ENCODE measurements around the gene CDH23. TPM values are rescaled to one million over a fixed set of nuclear protein-coding genes. Genes with fewer than 3 reads are reported as not detected.

The CDH23 gene
- total and polyA plus RNA-seq, 2 experiments from 2014 or later = 0.30 to 1.5 TPM

DNA sequence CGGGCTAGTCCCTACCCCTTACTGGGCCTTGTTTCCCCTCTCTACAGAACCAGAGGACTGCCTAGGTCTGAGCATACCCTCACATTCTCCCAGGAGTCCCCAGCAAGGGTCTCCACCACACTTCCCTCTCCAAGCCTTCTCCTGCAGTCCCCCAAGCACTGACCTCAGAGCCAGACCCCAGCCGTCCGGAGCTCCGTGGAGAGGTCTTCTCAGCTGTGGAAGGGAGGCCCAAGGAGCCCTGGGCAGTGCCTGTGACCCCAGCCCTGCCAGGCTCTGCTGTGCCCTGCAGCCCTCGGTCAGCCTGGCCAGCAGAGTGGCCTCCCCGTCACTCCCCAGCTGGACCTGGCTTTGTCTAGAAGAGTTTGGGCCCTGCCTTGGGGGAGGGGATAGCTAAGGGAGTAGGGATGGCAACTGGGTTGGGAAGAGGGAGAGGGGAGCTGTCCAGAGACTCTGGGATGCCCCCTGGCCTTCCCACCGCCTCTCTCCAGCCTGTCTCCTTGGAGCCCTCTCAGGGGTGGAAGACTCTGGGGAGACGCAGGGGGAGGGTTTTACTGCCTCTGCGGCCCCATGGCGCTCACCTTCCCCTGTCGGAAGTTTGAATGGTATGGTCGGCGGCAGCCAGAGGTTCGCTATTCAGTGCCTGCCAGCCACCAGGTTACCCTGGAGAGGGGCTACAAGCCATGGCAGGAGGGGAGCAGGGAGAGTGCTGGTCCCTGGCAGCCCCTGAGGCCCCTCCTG is 322.9 kb downstream of the CDH23 start, which contains the start of gene C10orf105:
C10orf105 (minus strand) TSS at position 315 of the 738 bp plus-strand sequence. CDS start 3,441 bp downstream, outside the sequence.
- H3K79me2 ChIP-seq = no peaks in the 10 kb centered on the region
- H3K4me2 ChIP-seq = no peak within 1 kb of the TSS
- no peaks in the 10 kb centered on the region for H3K9me3 ChIP-seq (ENCODE audit: low read depth)
- TF ChIP-seq EZH2phosphoT487 (IDR thresholded peaks at IDR 0.05; ENCODE audit: low read depth, severe bottlenecking, unreplicated experiment) = no peak
- DNase-seq (ENCODE audit: low spot score) = no peak
- 64% methylated on average over 14 of the region's 14 CpGs for WGBS (ENCODE audit: low lambda C conversion rate, missing lambda C conversion rate)
- H3K9me2 ChIP-seq (replicated peaks; ENCODE audit: insufficient read depth) = no peaks in the 10 kb centered on the region
- H2AFZ ChIP-seq = no peak within 1 kb of the TSS
- H3K27ac ChIP-seq = no peak within 1 kb of the TSS
- H3K4me1 ChIP-seq (ENCODE audit: insufficient read depth) = no peaks in the 10 kb centered on the region
- H4K20me1 ChIP-seq (ENCODE audit: insufficient read depth, poor library complexity, severe bottlenecking) = no peaks in the 10 kb centered on the region
- H3K36me3 ChIP-seq (replicated peaks; ENCODE audit: insufficient read depth, low read depth) = no peaks in the 10 kb centered on the region
- no peaks in the 10 kb centered on the region for H3K27me3 ChIP-seq
- no peak within 1 kb of the TSS for H3K4me3 ChIP-seq

DNA sequence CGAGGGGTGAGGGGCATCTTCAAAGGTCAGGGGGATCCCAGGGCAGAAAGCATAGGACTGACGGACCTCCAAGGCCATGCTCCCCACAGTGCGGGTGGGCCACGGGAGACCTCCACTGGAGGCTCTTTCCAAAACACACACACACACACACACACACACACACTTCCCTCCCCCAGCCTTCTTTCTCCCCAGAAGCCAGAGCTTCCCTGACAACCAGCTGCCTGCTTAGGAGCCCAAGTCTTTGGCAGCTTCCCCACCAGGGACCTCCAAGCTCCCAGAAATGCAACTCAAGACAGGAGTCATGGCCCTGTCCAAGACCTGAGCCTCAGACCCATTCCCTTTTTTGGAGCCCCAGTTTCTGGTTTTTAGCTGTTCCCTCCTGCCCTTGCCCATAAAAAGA is 323.6 kb downstream of the CDH23 start:
- WGBS (ENCODE audit: low lambda C conversion rate, missing lambda C conversion rate) = 81% methylated on average over 4 of the region's 4 CpGs
- Histone ChIP-seq H3K9me3 (ENCODE audit: low read depth) (no peaks in the 10 kb centered on the region), H3K4me2 (no peak overlapping the region)

GRCh38 chr10:71721313-71721712 is 324.6 kb downstream of the CDH23 start:
- TF ChIP-seq, protein P1, sequence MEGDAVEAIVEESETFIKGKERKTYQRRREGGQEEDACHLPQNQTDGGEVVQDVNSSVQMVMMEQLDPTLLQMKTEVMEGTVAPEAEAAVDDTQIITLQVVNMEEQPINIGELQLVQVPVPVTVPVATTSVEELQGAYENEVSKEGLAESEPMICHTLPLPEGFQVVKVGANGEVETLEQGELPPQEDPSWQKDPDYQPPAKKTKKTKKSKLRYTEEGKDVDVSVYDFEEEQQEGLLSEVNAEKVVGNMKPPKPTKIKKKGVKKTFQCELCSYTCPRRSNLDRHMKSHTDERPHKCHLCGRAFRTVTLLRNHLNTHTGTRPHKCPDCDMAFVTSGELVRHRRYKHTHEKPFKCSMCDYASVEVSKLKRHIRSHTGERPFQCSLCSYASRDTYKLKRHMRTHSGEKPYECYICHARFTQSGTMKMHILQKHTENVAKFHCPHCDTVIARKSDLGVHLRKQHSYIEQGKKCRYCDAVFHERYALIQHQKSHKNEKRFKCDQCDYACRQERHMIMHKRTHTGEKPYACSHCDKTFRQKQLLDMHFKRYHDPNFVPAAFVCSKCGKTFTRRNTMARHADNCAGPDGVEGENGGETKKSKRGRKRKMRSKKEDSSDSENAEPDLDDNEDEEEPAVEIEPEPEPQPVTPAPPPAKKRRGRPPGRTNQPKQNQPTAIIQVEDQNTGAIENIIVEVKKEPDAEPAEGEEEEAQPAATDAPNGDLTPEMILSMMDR (IDR thresholded peaks at IDR 0.05; ENCODE audit: poor library complexity) = no peak
- TF ChIP-seq EZH2 (IDR thresholded peaks at IDR 0.05; ENCODE audit: borderline replicate concordance) = no peak
- TF ChIP-seq EZH2phosphoT487 (IDR thresholded peaks at IDR 0.05; ENCODE audit: low read depth, severe bottlenecking, unreplicated experiment) = no peak
- Histone ChIP-seq H2AFZ (no peak overlapping the region), H3K9me3 (ENCODE audit: low read depth) (no peaks in the 10 kb centered on the region), H4K20me1 (ENCODE audit: insufficient read depth, poor library complexity, severe bottlenecking) (no peaks in the 10 kb centered on the region), H3K4me1 (ENCODE audit: insufficient read depth) (no peaks in the 10 kb centered on the region), H3K4me3 (no peak overlapping the region), H3K9me2 (replicated peaks; ENCODE audit: insufficient read depth) (no peaks in the 10 kb centered on the region), H3K27me3 (no peaks in the 10 kb centered on the region), H3K79me2 (no peaks in the 10 kb centered on the region), H3K4me2 (no peak overlapping the region), H3K36me3 (replicated peaks; ENCODE audit: insufficient read depth, low read depth) (no peaks in the 10 kb centered on the region), H3K27ac (no peak overlapping the region)
- WGBS (ENCODE audit: low lambda C conversion rate, missing lambda C conversion rate) = 88% methylated on average over 6 of the region's 6 CpGs
- DNase-seq (ENCODE audit: low spot score) = no peak

More for the DNA sequence above, 323.6 kb downstream of the CDH23 start:
- Histone ChIP-seq H3K4me1 (ENCODE audit: insufficient read depth) (no peaks in the 10 kb centered on the region), H3K36me3 (replicated peaks; ENCODE audit: insufficient read depth, low read depth) (no peaks in the 10 kb centered on the region), H3K4me3 (no peak overlapping the region), H3K9me2 (replicated peaks; ENCODE audit: insufficient read depth) (no peaks in the 10 kb centered on the region), H2AFZ (no peak overlapping the region), H3K27ac (no peak overlapping the region), H3K27me3 (no peaks in the 10 kb centered on the region), H3K79me2 (no peaks in the 10 kb centered on the region), H4K20me1 (ENCODE audit: insufficient read depth, poor library complexity, severe bottlenecking) (no peaks in the 10 kb centered on the region)
- no peak for DNase-seq (ENCODE audit: low spot score)
- TF ChIP-seq EZH2 (IDR thresholded peaks at IDR 0.05; ENCODE audit: borderline replicate concordance) = no peak
- no peak for TF ChIP-seq EZH2phosphoT487 (IDR thresholded peaks at IDR 0.05; ENCODE audit: low read depth, severe bottlenecking, unreplicated experiment)
- TF ChIP-seq, protein P1 (IDR thresholded peaks at IDR 0.05; ENCODE audit: poor library complexity) = no peak

DNA sequence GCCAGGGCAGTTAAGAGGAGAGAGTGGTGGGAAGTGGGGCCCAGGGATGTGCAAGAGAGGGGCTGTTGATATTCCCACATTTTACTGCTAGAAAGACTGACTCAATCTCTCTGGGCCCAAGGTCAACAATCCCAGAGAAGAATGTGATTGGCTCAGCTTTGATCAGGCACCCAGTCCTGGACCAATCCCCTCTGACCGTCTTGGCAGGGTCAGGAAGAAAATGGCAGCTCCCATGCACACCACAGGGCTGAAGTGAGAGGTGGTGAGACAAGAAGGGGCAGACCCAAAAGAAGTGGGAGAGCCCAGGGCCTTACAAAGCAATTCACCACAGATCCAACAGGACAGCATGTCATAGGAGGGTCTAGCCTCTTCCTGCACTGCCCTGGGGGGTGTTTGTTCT is 326.1 kb downstream of the CDH23 start:
- 85% methylated on average over 1 of the region's 1 CpG for WGBS (ENCODE audit: low lambda C conversion rate, missing lambda C conversion rate)
- Histone ChIP-seq H3K9me2 (replicated peaks; ENCODE audit: insufficient read depth) (no peaks in the 10 kb centered on the region), H3K9me3 (ENCODE audit: low read depth) (no peaks in the 10 kb centered on the region), H3K4me2 (no peak overlapping the region), H3K27me3 (no peaks in the 10 kb centered on the region), H3K27ac (no peak overlapping the region), H3K4me1 (ENCODE audit: insufficient read depth) (peaks cover 5% of the 10 kb centered on the region), H3K79me2 (no peaks in the 10 kb centered on the region), H3K4me3 (no peak overlapping the region), H2AFZ (no peak overlapping the region), H4K20me1 (ENCODE audit: insufficient read depth, poor library complexity, severe bottlenecking) (no peaks in the 10 kb centered on the region), H3K36me3 (replicated peaks; ENCODE audit: insufficient read depth, low read depth) (no peaks in the 10 kb centered on the region)
- TF ChIP-seq EZH2 (IDR thresholded peaks at IDR 0.05; ENCODE audit: borderline replicate concordance) (no peak), EZH2phosphoT487 (IDR thresholded peaks at IDR 0.05; ENCODE audit: low read depth, severe bottlenecking, unreplicated experiment) (no peak)
- TF ChIP-seq, protein P1 (IDR thresholded peaks at IDR 0.05; ENCODE audit: poor library complexity) = no peak
- no peak for DNase-seq (ENCODE audit: low spot score)
